SK-N-SH (cell line): ENCODE measurements around the gene RAD23B. TPM values are rescaled to one million over a fixed set of nuclear protein-coding genes. Genes with fewer than 3 reads are reported as not detected.

Experiments
- CTCF ChIA-PET: fragments of 300-600, 350-600 bp; formaldehyde crosslinking; extraction: SDS; loops from one replicate; lab custom pipeline; 2021; lab: Yijun Ruan, JAX
- POLR2A ChIA-PET: fragments of 350-600 bp; sonication (Branson Sonifier 250); formaldehyde crosslinking; extraction: SDS; loops from one replicate; lab custom pipeline; 2020; ENCODE audit warnings: antibody characterized with exemption, inconsistent platforms; lab: Yijun Ruan, JAX
- DNase-seq: peaks from one replicate; pipeline ENCODE4 v3.0.0; 2012
- H2AFZ ChIP-seq: fragments of 200-600 bp; sonication (generic); 2 replicates; pipeline ENCODE4 v1.8.1; 2016; ENCODE audit warnings: antibody characterized with exemption, mild to moderate bottlenecking, low read depth
- H3F3A ChIP-seq: fragments of 200-600 bp; sonication (generic); replicated peaks from 2 replicates; pipeline ENCODE3; 2016; ENCODE audit warnings: antibody characterized with exemption, mild to moderate bottlenecking; ENCODE audit not compliant: insufficient read depth
- H3K27ac ChIP-seq, 2 experiments: fragments of 200-500 bp in 1 of 2; fragments of 200-600 bp in 1 of 2; sonication (Bioruptor generic) in 1 of 2; sonication (generic), shearing (Covaris generic) in 1 of 2; 2 replicates each; pipeline versions ENCODE4 v1.5.1 to v1.6.1; 2014 to 2016; ENCODE audit warnings: low read depth in 2 of 2, inconsistent platforms in 1 of 2, low read length in 1 of 2, mild to moderate bottlenecking in 1 of 2, mixed read lengths in 1 of 2
- H3K27me3 ChIP-seq: fragments of 200-600 bp; sonication (generic), shearing (Covaris generic); 2 replicates; pipeline ENCODE4 v1.6.1; 2016; ENCODE audit warnings: mixed run types; ENCODE audit not compliant: insufficient read depth
- H3K36me3 ChIP-seq, 2 experiments: fragments of 200-500 bp in 1 of 2; fragments of 200-600 bp in 1 of 2; sonication (Bioruptor generic) in 1 of 2; sonication (generic) in 1 of 2; replicated peaks in 1 of 2; 2 replicates each; pipeline versions ENCODE3 to v1.5.1; 2014 to 2016; ENCODE audit warnings: low read length in 1 of 2, mild to moderate bottlenecking in 1 of 2; ENCODE audit not compliant: insufficient read depth in 2 of 2, control insufficient read depth in 1 of 2
- H3K4me1 ChIP-seq, 2 experiments: fragments of 200-500 bp in 1 of 2; fragments of 200-600 bp in 1 of 2; sonication (Bioruptor generic) in 1 of 2; sonication (generic), shearing (Covaris generic) in 1 of 2; 2 replicates each; pipeline versions ENCODE4 v1.5.1 to v1.6.1; 2014 to 2016; ENCODE audit warnings: low read depth in 1 of 2, low read length in 1 of 2, mixed run types in 1 of 2; ENCODE audit not compliant: insufficient read depth in 2 of 2, control insufficient read depth in 1 of 2
- H3K4me2 ChIP-seq: fragments of 200-600 bp; sonication (generic), shearing (Covaris generic); 2 replicates; pipeline ENCODE4 v1.6.1; 2017; ENCODE audit warnings: mixed run types
- H3K4me3 ChIP-seq, 2 experiments: fragments of 200-500 bp in 1 of 2; fragments of 200-600 bp in 1 of 2; sonication (Bioruptor generic) in 1 of 2; sonication (generic), shearing (Covaris generic) in 1 of 2; 2 replicates each; pipeline versions ENCODE4 v1.5.1 to v1.8.1; 2014 to 2016; ENCODE audit warnings: low read depth in 2 of 2, inconsistent platforms in 1 of 2, low read length in 1 of 2, mild to moderate bottlenecking in 1 of 2, mixed read lengths in 1 of 2, moderate library complexity in 1 of 2
- H3K79me2 ChIP-seq: fragments of 200-600 bp; sonication (generic); 2 replicates; pipeline ENCODE4 v1.8.1; 2017; ENCODE audit warnings: mild to moderate bottlenecking; ENCODE audit not compliant: insufficient read depth
- H3K9ac ChIP-seq: fragments of 200-600 bp; sonication (generic); 2 replicates; pipeline ENCODE4 v1.6.1; 2017; ENCODE audit warnings: mixed run types
- H3K9me2 ChIP-seq: fragments of 200-600 bp; sonication (generic); 2 replicates; pipeline ENCODE4 v1.6.1; 2017; ENCODE audit warnings: mixed run types
- H3K9me3 ChIP-seq: fragments of 200-600 bp; sonication (generic); 2 replicates; pipeline ENCODE4 v1.6.1; 2017; ENCODE audit warnings: mixed run types, mild to moderate bottlenecking, moderate library complexity
- H4K20me1 ChIP-seq: fragments of 200-600 bp; sonication (generic); 2 replicates; pipeline ENCODE4 v1.6.1; 2017; ENCODE audit warnings: mild to moderate bottlenecking, mixed run types; ENCODE audit not compliant: insufficient read depth
- CHD2 ChIP-seq: fragments of 150-350 bp; IDR thresholded peaks from 2 replicates; pipeline ENCODE4 v1.6.1; 2018; ENCODE audit warnings: low read length; ENCODE audit not compliant: partially characterized antibody
- ELF1 ChIP-seq: IDR thresholded peaks from 2 replicates; pipeline ENCODE4 v1.4.0; 2012
- EZH2phosphoT487 ChIP-seq: fragments of 200-600 bp; sonication (generic); IDR thresholded peaks from 2 replicates; pipeline ENCODE4 v1.6.1; 2017; ENCODE audit warnings: low read depth, mixed run types, mild to moderate bottlenecking, antibody characterized with exemption, moderate library complexity, borderline replicate concordance
- FOXJ3 ChIP-seq: sonication (generic); formaldehyde crosslinking; IDR thresholded peaks from 2 replicates; pipeline ENCODE4 v1.5.1; 2020; ENCODE audit warnings: mild to moderate bottlenecking, missing genetic modification reagents
- FOXM1 ChIP-seq: IDR thresholded peaks from 2 replicates; pipeline ENCODE4 v1.4.0; 2012; ENCODE audit warnings: low read depth, mild to moderate bottlenecking
- JUND ChIP-seq: IDR thresholded peaks from 2 replicates; pipeline ENCODE4 v1.4.0; 2012
- NFIC ChIP-seq: IDR thresholded peaks from 2 replicates; pipeline ENCODE4 v1.4.0; 2012; ENCODE audit warnings: borderline replicate concordance
- NRF1 ChIP-seq: IDR thresholded peaks from 2 replicates; pipeline ENCODE4 v1.6.1; 2012; ENCODE audit warnings: low read depth, mild to moderate bottlenecking, low read length
- RFX5 ChIP-seq: IDR thresholded peaks from 2 replicates; pipeline ENCODE4 v1.6.1; 2012; ENCODE audit warnings: mild to moderate bottlenecking, improper control_type of control experiment, low read length
- RXRA ChIP-seq: IDR thresholded peaks from 2 replicates; pipeline ENCODE4 v1.4.0; 2012; ENCODE audit warnings: low read depth, mild to moderate bottlenecking, borderline replicate concordance
- SMC3 ChIP-seq: IDR thresholded peaks from 2 replicates; pipeline ENCODE4 v1.6.1; 2012; ENCODE audit warnings: low read depth, low read length, improper control_type of control experiment
- YY1 ChIP-seq: IDR thresholded peaks from 2 replicates; pipeline ENCODE4 v1.4.0; 2012; ENCODE audit warnings: low read depth, mild to moderate bottlenecking
- WGBS: methylation state at CpG from one replicate; pipeline ENCODE4 v1.1.6; 2017; ENCODE audit warnings: low lambda C conversion rate; 5-methylcytosine and 5-hydroxymethylcytosine counted together
- polyA plus RNA-seq, 3 experiments: library from polyadenylated mRNA; depleted of rRNA; stranded (reverse); fragments of >200 nt; gene quantifications; 2 replicates each; pipeline ENCODE4 v1.2.3, GENCODE V29; 2012
- TF ChIP-seq, protein P1 (sequence below): IDR thresholded peaks from 2 replicates; pipeline ENCODE4; 2012
- TF ChIP-seq, protein P2 (sequence below): IDR thresholded peaks from 2 replicates; pipeline ENCODE4 v1.4.0; 2012; ENCODE audit warnings: low read depth, borderline replicate concordance
- TF ChIP-seq, protein P3 (sequence below): fragments of 150-350 bp; IDR thresholded peaks from 2 replicates; pipeline ENCODE4 v1.6.1; 2016; ENCODE audit warnings: mild to moderate bottlenecking, low read depth, low read length
- TF ChIP-seq, protein P4 (sequence below): IDR thresholded peaks from 2 replicates; pipeline ENCODE4 v1.6.1; 2012; ENCODE audit warnings: mild to moderate bottlenecking, low read depth, low read length, moderate library complexity
- TF ChIP-seq, protein P5 (sequence below): fragments of 150-350 bp; IDR thresholded peaks from 2 replicates; pipeline ENCODE4 v1.6.1; 2017; ENCODE audit warnings: antibody characterized with exemption, low read length, low read depth, borderline replicate concordance
- TF ChIP-seq, protein P6 (sequence below): IDR thresholded peaks from 2 replicates; pipeline ENCODE4 v1.4.0; 2012; ENCODE audit warnings: low read depth, borderline replicate concordance

RAD23B gene
- polyA plus RNA-seq, 1 of the 3 experiments (the other 2 are of a cell fraction), result 62.9 TPM

DNA sequence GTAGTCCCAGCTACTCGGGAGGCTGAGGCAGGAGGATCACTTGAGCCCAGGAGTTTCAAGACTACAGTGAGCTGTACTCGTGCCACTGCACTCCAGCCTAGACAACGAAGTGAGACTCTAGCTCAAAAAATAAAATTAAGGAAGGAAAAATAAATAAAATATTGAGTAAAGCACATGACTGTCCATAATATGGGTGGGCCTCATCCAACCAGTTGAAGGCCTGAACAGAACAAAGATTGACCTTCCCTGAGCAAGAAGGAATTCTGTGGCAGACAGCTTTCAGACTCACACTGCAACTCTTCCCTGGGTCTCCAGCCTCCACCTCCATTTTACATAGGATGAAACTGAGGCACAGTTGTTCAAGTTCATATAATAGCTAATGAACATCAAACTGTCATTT is 72.3 kb downstream of the RAD23B start:
- no peaks in the 10 kb centered on the region for H3K36me3 ChIP-seq
- CTCF ChIA-PET, result interaction anchor here (1.2 to 2.0 kb wide), 2 partner anchors 14 to 1211 kb away, joined by 3 to 7 read pairs; no protein-coding TSS in a partner anchor

DNA sequence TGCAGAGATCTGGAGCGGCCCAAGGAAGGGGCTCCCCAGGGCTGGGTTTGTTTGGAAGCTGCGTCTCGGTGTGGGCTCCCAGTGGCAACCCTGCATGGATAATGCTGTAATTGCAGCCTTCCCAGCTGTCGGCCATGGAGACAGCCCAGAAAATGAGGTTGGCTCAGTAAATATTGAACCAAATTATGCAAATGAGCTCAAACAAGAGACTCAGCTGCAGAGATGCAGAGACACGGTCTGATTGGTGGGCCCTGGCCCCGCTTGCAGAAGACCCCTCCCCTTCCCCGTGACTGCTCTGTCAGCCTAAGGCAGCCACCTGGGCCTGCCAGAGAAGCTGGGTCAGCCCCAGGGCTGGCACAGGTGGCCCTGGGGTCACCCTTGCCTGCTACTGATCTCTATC is 75.9 kb downstream of the RAD23B start:
- H3K36me3 ChIP-seq, result no peaks in the 10 kb centered on the region
- H3K4me1 ChIP-seq, result peaks cover 0 to 8% of the 10 kb centered on the region in 2 experiments; a peak in 1 of 4 replicates
- ChIA-PET CTCF (interaction anchor here (1.3 to 3.0 kb wide), 2 partner anchors 18 to 66 kb away, joined by 4 to 11 read pairs; no protein-coding TSS in a partner anchor), POLR2A (no interaction called here)
- no peaks in the 10 kb centered on the region for H3K9me3 ChIP-seq
- no peaks in the 10 kb centered on the region for H4K20me1 ChIP-seq
- no peaks in the 10 kb centered on the region for H3K79me2 ChIP-seq
- no peak overlapping the region for H3K9ac ChIP-seq
- H3F3A ChIP-seq, result no peaks in the 10 kb centered on the region
- no peaks in the 10 kb centered on the region for H3K27me3 ChIP-seq
- no peak overlapping the region for H3K27ac ChIP-seq
- H3K4me3 ChIP-seq, result no peak overlapping the region
- H3K4me2 ChIP-seq, result no peak overlapping the region
- no peak for DNase-seq
- no peak overlapping the region for H2AFZ ChIP-seq
- no peaks in the 10 kb centered on the region for H3K9me2 ChIP-seq
- 67% methylated on average over 7 of the region's 7 CpGs for WGBS
- no peak for TF ChIP-seq EZH2phosphoT487
- no peak for TF ChIP-seq YY1
- TF ChIP-seq, protein P1, sequence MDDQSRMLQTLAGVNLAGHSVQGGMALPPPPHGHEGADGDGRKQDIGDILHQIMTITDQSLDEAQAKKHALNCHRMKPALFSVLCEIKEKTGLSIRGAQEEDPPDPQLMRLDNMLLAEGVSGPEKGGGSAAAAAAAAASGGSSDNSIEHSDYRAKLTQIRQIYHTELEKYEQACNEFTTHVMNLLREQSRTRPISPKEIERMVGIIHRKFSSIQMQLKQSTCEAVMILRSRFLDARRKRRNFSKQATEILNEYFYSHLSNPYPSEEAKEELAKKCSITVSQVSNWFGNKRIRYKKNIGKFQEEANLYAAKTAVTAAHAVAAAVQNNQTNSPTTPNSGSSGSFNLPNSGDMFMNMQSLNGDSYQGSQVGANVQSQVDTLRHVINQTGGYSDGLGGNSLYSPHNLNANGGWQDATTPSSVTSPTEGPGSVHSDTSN, result no peak
- no peak for TF ChIP-seq RFX5
- TF ChIP-seq RXRA, result no peak
- TF ChIP-seq NFIC, result no peak
- TF ChIP-seq, protein P2, sequence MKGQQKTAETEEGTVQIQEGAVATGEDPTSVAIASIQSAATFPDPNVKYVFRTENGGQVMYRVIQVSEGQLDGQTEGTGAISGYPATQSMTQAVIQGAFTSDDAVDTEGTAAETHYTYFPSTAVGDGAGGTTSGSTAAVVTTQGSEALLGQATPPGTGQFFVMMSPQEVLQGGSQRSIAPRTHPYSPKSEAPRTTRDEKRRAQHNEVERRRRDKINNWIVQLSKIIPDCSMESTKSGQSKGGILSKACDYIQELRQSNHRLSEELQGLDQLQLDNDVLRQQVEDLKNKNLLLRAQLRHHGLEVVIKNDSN, result no peak
- no peak for TF ChIP-seq FOXJ3 (CRISPR knock-in tag)
- TF ChIP-seq ELF1, result no peak
- no peak for TF ChIP-seq CHD2
- TF ChIP-seq, protein P3, sequence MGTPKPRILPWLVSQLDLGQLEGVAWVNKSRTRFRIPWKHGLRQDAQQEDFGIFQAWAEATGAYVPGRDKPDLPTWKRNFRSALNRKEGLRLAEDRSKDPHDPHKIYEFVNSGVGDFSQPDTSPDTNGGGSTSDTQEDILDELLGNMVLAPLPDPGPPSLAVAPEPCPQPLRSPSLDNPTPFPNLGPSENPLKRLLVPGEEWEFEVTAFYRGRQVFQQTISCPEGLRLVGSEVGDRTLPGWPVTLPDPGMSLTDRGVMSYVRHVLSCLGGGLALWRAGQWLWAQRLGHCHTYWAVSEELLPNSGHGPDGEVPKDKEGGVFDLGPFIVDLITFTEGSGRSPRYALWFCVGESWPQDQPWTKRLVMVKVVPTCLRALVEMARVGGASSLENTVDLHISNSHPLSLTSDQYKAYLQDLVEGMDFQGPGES, result no peak
- TF ChIP-seq, protein P4, sequence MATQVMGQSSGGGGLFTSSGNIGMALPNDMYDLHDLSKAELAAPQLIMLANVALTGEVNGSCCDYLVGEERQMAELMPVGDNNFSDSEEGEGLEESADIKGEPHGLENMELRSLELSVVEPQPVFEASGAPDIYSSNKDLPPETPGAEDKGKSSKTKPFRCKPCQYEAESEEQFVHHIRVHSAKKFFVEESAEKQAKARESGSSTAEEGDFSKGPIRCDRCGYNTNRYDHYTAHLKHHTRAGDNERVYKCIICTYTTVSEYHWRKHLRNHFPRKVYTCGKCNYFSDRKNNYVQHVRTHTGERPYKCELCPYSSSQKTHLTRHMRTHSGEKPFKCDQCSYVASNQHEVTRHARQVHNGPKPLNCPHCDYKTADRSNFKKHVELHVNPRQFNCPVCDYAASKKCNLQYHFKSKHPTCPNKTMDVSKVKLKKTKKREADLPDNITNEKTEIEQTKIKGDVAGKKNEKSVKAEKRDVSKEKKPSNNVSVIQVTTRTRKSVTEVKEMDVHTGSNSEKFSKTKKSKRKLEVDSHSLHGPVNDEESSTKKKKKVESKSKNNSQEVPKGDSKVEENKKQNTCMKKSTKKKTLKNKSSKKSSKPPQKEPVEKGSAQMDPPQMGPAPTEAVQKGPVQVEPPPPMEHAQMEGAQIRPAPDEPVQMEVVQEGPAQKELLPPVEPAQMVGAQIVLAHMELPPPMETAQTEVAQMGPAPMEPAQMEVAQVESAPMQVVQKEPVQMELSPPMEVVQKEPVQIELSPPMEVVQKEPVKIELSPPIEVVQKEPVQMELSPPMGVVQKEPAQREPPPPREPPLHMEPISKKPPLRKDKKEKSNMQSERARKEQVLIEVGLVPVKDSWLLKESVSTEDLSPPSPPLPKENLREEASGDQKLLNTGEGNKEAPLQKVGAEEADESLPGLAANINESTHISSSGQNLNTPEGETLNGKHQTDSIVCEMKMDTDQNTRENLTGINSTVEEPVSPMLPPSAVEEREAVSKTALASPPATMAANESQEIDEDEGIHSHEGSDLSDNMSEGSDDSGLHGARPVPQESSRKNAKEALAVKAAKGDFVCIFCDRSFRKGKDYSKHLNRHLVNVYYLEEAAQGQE, result no peak
- TF ChIP-seq, protein P5, sequence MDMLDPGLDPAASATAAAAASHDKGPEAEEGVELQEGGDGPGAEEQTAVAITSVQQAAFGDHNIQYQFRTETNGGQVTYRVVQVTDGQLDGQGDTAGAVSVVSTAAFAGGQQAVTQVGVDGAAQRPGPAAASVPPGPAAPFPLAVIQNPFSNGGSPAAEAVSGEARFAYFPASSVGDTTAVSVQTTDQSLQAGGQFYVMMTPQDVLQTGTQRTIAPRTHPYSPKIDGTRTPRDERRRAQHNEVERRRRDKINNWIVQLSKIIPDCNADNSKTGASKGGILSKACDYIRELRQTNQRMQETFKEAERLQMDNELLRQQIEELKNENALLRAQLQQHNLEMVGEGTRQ, result no peak
- no peak for TF ChIP-seq FOXM1

More for the DNA sequence above, 72.3 kb downstream of the RAD23B start:
- TF ChIP-seq NRF1, result no peak
- TF ChIP-seq JUND, result no peak
- TF ChIP-seq CHD2, result no peak
- no peak for TF ChIP-seq SMC3
- TF ChIP-seq, protein P6, sequence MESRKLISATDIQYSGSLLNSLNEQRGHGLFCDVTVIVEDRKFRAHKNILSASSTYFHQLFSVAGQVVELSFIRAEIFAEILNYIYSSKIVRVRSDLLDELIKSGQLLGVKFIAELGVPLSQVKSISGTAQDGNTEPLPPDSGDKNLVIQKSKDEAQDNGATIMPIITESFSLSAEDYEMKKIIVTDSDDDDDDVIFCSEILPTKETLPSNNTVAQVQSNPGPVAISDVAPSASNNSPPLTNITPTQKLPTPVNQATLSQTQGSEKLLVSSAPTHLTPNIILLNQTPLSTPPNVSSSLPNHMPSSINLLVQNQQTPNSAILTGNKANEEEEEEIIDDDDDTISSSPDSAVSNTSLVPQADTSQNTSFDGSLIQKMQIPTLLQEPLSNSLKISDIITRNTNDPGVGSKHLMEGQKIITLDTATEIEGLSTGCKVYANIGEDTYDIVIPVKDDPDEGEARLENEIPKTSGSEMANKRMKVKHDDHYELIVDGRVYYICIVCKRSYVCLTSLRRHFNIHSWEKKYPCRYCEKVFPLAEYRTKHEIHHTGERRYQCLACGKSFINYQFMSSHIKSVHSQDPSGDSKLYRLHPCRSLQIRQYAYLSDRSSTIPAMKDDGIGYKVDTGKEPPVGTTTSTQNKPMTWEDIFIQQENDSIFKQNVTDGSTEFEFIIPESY, result no peak
- Histone ChIP-seq H3K27ac (no peak overlapping the region), H3K27me3 (no peaks in the 10 kb centered on the region), H3K4me3 (no peak overlapping the region), H3K9me3 (no peaks in the 10 kb centered on the region), H3K9ac (no peak overlapping the region), H3K9me2 (no peaks in the 10 kb centered on the region), H2AFZ (no peak overlapping the region), H3K4me1 (peaks cover 0 to 5% of the 10 kb centered on the region in 2 experiments; a peak in 1 of 4 replicates), H3F3A (no peaks in the 10 kb centered on the region), H4K20me1 (no peaks in the 10 kb centered on the region), H3K79me2 (no peaks in the 10 kb centered on the region), H3K4me2 (no peak overlapping the region)
- 21% methylated on average over 3 of the region's 3 CpGs for WGBS
- DNase-seq, result no peak
- POLR2A ChIA-PET, result no interaction called here
